Kidney (tissue), 14 donors: ENCODE results near the gene SNAP29. TPM values are rescaled to one million over a fixed set of nuclear protein-coding genes. Genes with fewer than 3 reads are reported as not detected.

Source experiments
- DNase-seq, 5 donors: peaks; one replicate each; pipeline ENCODE4 v3.0.0-alpha.2; 2013 to 2020
- FAIRE-seq: peaks from 2 replicates; lab custom pipeline; 2012; peaks lifted over from hg19 to GRCh38; lab: Jason Lieb, UNC
- H3K27ac ChIP-seq, 2 donors: one replicate each; pipeline ENCODE4 v1.7.0; 2013; ENCODE audit warnings: low read depth in 2 of 2, low read length in 2 of 2, inconsistent platforms in 1 of 2
- H3K27me3 ChIP-seq: one replicate; pipeline ENCODE4 v1.7.1; 2013; ENCODE audit warnings: low read length, inconsistent platforms; ENCODE audit not compliant: control insufficient read depth, insufficient read depth
- H3K36me3 ChIP-seq, 3 donors: one replicate each; pipeline versions ENCODE4 v1.7.0 to v1.7.1; 2013; ENCODE audit warnings: low read length in 3 of 3, control low read depth in 1 of 3, inconsistent platforms in 1 of 3; ENCODE audit not compliant: insufficient read depth in 3 of 3, control insufficient read depth in 2 of 3
- H3K4me1 ChIP-seq, 3 donors: one replicate each; pipeline versions ENCODE4 v1.7.0 to v1.7.1; 2013; ENCODE audit warnings: low read length in 3 of 3, inconsistent platforms in 1 of 3, low read depth in 1 of 3; ENCODE audit not compliant: control insufficient read depth in 2 of 3, insufficient read depth in 2 of 3
- H3K4me3 ChIP-seq, 3 donors: one replicate each; pipeline versions ENCODE4 v1.7.0 to v1.8.1; 2013; ENCODE audit warnings: low read length in 3 of 3, control low read depth in 1 of 3, inconsistent platforms in 1 of 3
- H3K9ac ChIP-seq, 3 donors: one replicate each; pipeline versions ENCODE4 v1.7.0 to v1.7.1; 2013; ENCODE audit warnings: low read length in 3 of 3, control low read depth in 1 of 3, inconsistent platforms in 1 of 3
- H3K9me3 ChIP-seq, 3 donors: one replicate each; pipeline versions ENCODE4 v1.7.0 to v1.7.1; 2013; ENCODE audit warnings: low read length in 3 of 3, control low read depth in 1 of 3, inconsistent platforms in 1 of 3; ENCODE audit not compliant: control insufficient read depth in 2 of 3, insufficient read depth in 1 of 3
- CTCF ChIP-seq: IDR thresholded peaks from 3 replicates; pipeline ENCODE4 v1.5.1; 2012; ENCODE audit warnings: mild to moderate bottlenecking, moderate library complexity, borderline replicate concordance; ENCODE audit not compliant: insufficient read depth; ENCODE audit errors: extremely low read depth
- intact Hi-C: fragments of 100-400 bp; cut with DNase I; formaldehyde crosslinking; loops from one replicate; pipeline ENCODE4 v1.11.1; 2022
- polyA plus RNA-seq: library from polyadenylated mRNA; stranded (reverse); fragments of 350-450 nt; fragmentation: Illumina TruSeq; extraction: RNeasy Lipid Tissue Mini Kit (QIAGEN cat#74804); gene quantifications from one replicate; pipeline ENCODE4 v1.2.3, GENCODE V29; 2014; ENCODE audit warnings: low read depth, low replicate concordance; ENCODE audit not compliant: insufficient read depth
- total RNA-seq: library from RNA; stranded (reverse); fragmentation: NEBNext Ultra II Directional; extraction: Animal tissue kit (Norgen Biotek cat#: 25700); gene quantifications from one replicate; pipeline ENCODE4 v1.2.1, GENCODE V29; 2021
- donor health status: control.
- donor health status: control.
- donor health status: control.
- donor health status: control.
- donor health status: control.
- donor health status: DM: yes; HTN: yes; CAD: no.
- donor health status: Normal renal cell carcinoma (clear cell type).

The SNAP29 gene
- total and polyA plus RNA-seq, 2 donors from 2014 or later: 25.4 to 26.8 TPM

GRCh38 chr22:20862540-20862939 is 3.7 kb downstream of the SNAP29 start:
- intact Hi-C loops: no loop called here
- no peaks in the 10 kb centered on the region for H3K36me3 ChIP-seq
- no peaks in the 10 kb centered on the region for H3K27me3 ChIP-seq
- no peak for FAIRE-seq
- H3K27ac ChIP-seq: no peak overlapping the region
- no peaks in the 10 kb centered on the region for H3K9me3 ChIP-seq
- no peak overlapping the region for H3K9ac ChIP-seq
- TF ChIP-seq CTCF: no peak
- DNase-seq: peak in 1 of 5 donors; percentile 18
- no peak overlapping the region for H3K4me3 ChIP-seq
- peaks cover 13 to 21% (median 13%) of the 10 kb centered on the region in 3 donors for H3K4me1 ChIP-seq

GRCh38 chr22:20863366-20863765 is 4.6 kb downstream of the SNAP29 start:
- H3K27ac ChIP-seq: no peak overlapping the region
- no peak for FAIRE-seq
- no peaks in the 10 kb centered on the region for H3K36me3 ChIP-seq
- no peak overlapping the region for H3K9ac ChIP-seq
- TF ChIP-seq CTCF: no peak
- intact Hi-C loops: no loop called here
- no peak overlapping the region for H3K4me3 ChIP-seq
- no peaks in the 10 kb centered on the region for H3K9me3 ChIP-seq
- DNase-seq: peak in 1 of 5 donors; percentile 25
- peaks cover 13 to 20% (median 14%) of the 10 kb centered on the region in 3 donors for H3K4me1 ChIP-seq
- H3K27me3 ChIP-seq: no peaks in the 10 kb centered on the region

- intact Hi-C loops: no loop called here
- no peaks in the 10 kb centered on the region for H3K27me3 ChIP-seq
- no peak overlapping the region for H3K9ac ChIP-seq
- TF ChIP-seq CTCF: no peak
- no peak overlapping the region for H3K27ac ChIP-seq
- H3K9me3 ChIP-seq: no peaks in the 10 kb centered on the region
- H3K4me3 ChIP-seq: no peak overlapping the region
- FAIRE-seq: no peak
- peak in 1 of 5 donors; percentile 31 for DNase-seq
- H3K36me3 ChIP-seq: no peaks in the 10 kb centered on the region
- H3K4me1 ChIP-seq: peaks cover 13 to 20% (median 14%) of the 10 kb centered on the region in 3 donors
Measured at GRCh38 chr22:20864186-20864908, 5.5 kb downstream of the SNAP29 start.
